ENCODE measurements around the gene TAF4. TPM values are rescaled to one million over a fixed set of nuclear protein-coding genes. Genes with fewer than 3 reads are reported as not detected.

TAF4 gene
- total and polyA plus RNA-seq, 2 of the 13 experiments (the other 11 are each of a cell fraction or from before 2014, with no cell fraction given), result 5.9 to 12.0 TPM

GRCh38 chr20:62066983-62067433, 1.3 kb upstream of the TAF4 start (continued):
- TF ChIP-seq ZNF75D (CRISPR knock-in tag; IDR thresholded peaks at IDR 0.05; ENCODE audit: borderline replicate concordance) (no peak), HCFC1 (IDR thresholded peaks at IDR 0.05; ENCODE audit: low read depth, low read length) (no peak), FOXO4 (CRISPR knock-in tag; conservative IDR thresholded peaks at IDR 0.05) (no peak), AGO2 (optimal IDR thresholded peaks at IDR 0.05; ENCODE audit: low read depth, low read length) (no peak), KLF15 (CRISPR knock-in tag; IDR thresholded peaks at IDR 0.05; ENCODE audit: borderline replicate concordance) (no peak), ZNF44 (CRISPR knock-in tag; IDR thresholded peaks at IDR 0.05) (peak; percentile 43; the same call in 1 of the 2 replicates), SRSF9 (IDR thresholded peaks at IDR 0.05; ENCODE audit: borderline replicate concordance, insufficient read depth, low read depth, low read length, poor library complexity, severe bottlenecking) (no peak), SMAD1 (CRISPR knock-in tag; IDR thresholded peaks at IDR 0.05; ENCODE audit: borderline replicate concordance, low read depth) (0 out of 2 replicates have a peak, but pooled peaks have one; percentile 22), ZBTB39 (CRISPR knock-in tag; IDR thresholded peaks at IDR 0.05) (no peak), MED1 (CRISPR knock-in tag; IDR thresholded peaks at IDR 0.05) (peak; percentile 73), ZNF678 (CRISPR knock-in tag; IDR thresholded peaks at IDR 0.05) (no peak), TMF1 (CRISPR knock-in tag; IDR thresholded peaks at IDR 0.05; ENCODE audit: low read depth) (no peak), ZNF138 (CRISPR knock-in tag; IDR thresholded peaks at IDR 0.05; ENCODE audit: low read depth) (peak; percentile 59; the same call in 1 of the 2 replicates), NONO (IDR thresholded peaks at IDR 0.05) (no peak), NONO (CRISPR knock-in tag; conservative IDR thresholded peaks at IDR 0.05) (peak; percentile 78; the same call in 1 of the 2 replicates), HDAC1 (CRISPR knock-in tag; IDR thresholded peaks at IDR 0.05) (peak; percentile 93), NBN (conservative IDR thresholded peaks at IDR 0.05) (no peak), ZNF337 (CRISPR knock-in tag; IDR thresholded peaks at IDR 0.05; ENCODE audit: borderline replicate concordance, low read depth) (peak; percentile 81; the same call in 1 of the 2 replicates), ZNF441 (CRISPR knock-in tag; IDR thresholded peaks at IDR 0.05; ENCODE audit: borderline replicate concordance) (no peak), ZNF142 (CRISPR knock-in tag; IDR thresholded peaks at IDR 0.05) (0 out of 2 replicates have a peak, but pooled peaks have one; percentile 18), ZNF282 (IDR thresholded peaks at IDR 0.05; ENCODE audit: partially characterized antibody) (no peak), ZNF430 (CRISPR knock-in tag; IDR thresholded peaks at IDR 0.05) (peak; percentile 49)

Measured in HepG2 (cell line).